ENCODE results near the gene ARHGAP23. TPM values are rescaled to one million over a fixed set of nuclear protein-coding genes. Genes with fewer than 3 reads are reported as not detected.

Gene ARHGAP23
- polyA plus RNA-seq, 1 donor from 2014 or later = 1.6 TPM

- H3K4me3 ChIP-seq (ENCODE audit: low read length) = no peak overlapping the region
- no peaks in the 10 kb centered on the region for H3K36me3 ChIP-seq (ENCODE audit: insufficient read depth, low read length)
- no peaks in the 10 kb centered on the region for H4K20me1 ChIP-seq (ENCODE audit: insufficient read depth)
- no peaks in the 10 kb centered on the region for H3K27me3 ChIP-seq (ENCODE audit: insufficient read depth, low read depth, low read length)
- TF ChIP-seq EP300 (conservative IDR thresholded peaks at IDR 0.05; ENCODE audit: poor library complexity, severe bottlenecking) = no peak
- TF ChIP-seq EZH2 (IDR thresholded peaks at IDR 0.05; ENCODE audit: borderline replicate concordance, insufficient read depth, low read length, poor library complexity, severe bottlenecking) = no peak
- no peak for TF ChIP-seq MXI1 (conservative IDR thresholded peaks at IDR 0.05; ENCODE audit: poor library complexity, severe bottlenecking)
- TF ChIP-seq POLR2AphosphoS5 (IDR thresholded peaks at IDR 0.05) = no peak
- no peak for TF ChIP-seq TAF1 (IDR thresholded peaks at IDR 0.05; ENCODE audit: low read depth)
- TF ChIP-seq RAD21 (conservative IDR thresholded peaks at IDR 0.05) = no peak
- no peak for TF ChIP-seq SMC3 (conservative IDR thresholded peaks at IDR 0.05; ENCODE audit: poor library complexity)
- TF ChIP-seq REST (IDR thresholded peaks at IDR 0.05; ENCODE audit: borderline replicate concordance) = no peak
- TF ChIP-seq CTCF (IDR thresholded peaks at IDR 0.05; ENCODE audit: poor library complexity, severe bottlenecking) = no peak
- no peak overlapping the region for H3K9ac ChIP-seq (ENCODE audit: low read length)
- H3K4me2 ChIP-seq (ENCODE audit: low read length) = no peak overlapping the region
- H3K79me2 ChIP-seq (replicated peaks; ENCODE audit: insufficient read depth, low read length) = no peaks in the 10 kb centered on the region
- H3K27ac ChIP-seq (ENCODE audit: low read length) = no peak overlapping the region
- H2AFZ ChIP-seq (ENCODE audit: low read depth, low read length) = no peak overlapping the region
- H3F3A ChIP-seq (ENCODE audit: insufficient read depth, low read length, poor library complexity, severe bottlenecking) = no peaks in the 10 kb centered on the region
- H3K9me3 ChIP-seq (ENCODE audit: low read length) = no peaks in the 10 kb centered on the region
- no peaks in the 10 kb centered on the region for H3K9me2 ChIP-seq (ENCODE audit: insufficient read depth, low read length)
Observed at GRCh38 chr17:38545531-38546225, 117.4 kb downstream of the ARHGAP23 start.

- Histone ChIP-seq H3K4me2 (ENCODE audit: low read length) (no peak overlapping the region), H3K27me3 (ENCODE audit: insufficient read depth, low read depth, low read length) (no peaks in the 10 kb centered on the region), H3K9ac (ENCODE audit: low read length) (no peak overlapping the region), H3K36me3 (ENCODE audit: insufficient read depth, low read length) (no peaks in the 10 kb centered on the region), H4K20me1 (ENCODE audit: insufficient read depth) (no peaks in the 10 kb centered on the region), H3K9me2 (ENCODE audit: insufficient read depth, low read length) (no peaks in the 10 kb centered on the region), H3K9me3 (ENCODE audit: low read length) (no peaks in the 10 kb centered on the region), H2AFZ (ENCODE audit: low read depth, low read length) (no peak overlapping the region), H3F3A (ENCODE audit: insufficient read depth, low read length, poor library complexity, severe bottlenecking) (no peaks in the 10 kb centered on the region), H3K4me3 (ENCODE audit: low read length) (no peak overlapping the region), H3K79me2 (replicated peaks; ENCODE audit: insufficient read depth, low read length) (no peaks in the 10 kb centered on the region), H3K27ac (ENCODE audit: low read length) (no peak overlapping the region)
- TF ChIP-seq SMC3 (conservative IDR thresholded peaks at IDR 0.05; ENCODE audit: poor library complexity) = no peak
- TF ChIP-seq EZH2 (IDR thresholded peaks at IDR 0.05; ENCODE audit: borderline replicate concordance, insufficient read depth, low read length, poor library complexity, severe bottlenecking) = no peak
- TF ChIP-seq TAF1 (IDR thresholded peaks at IDR 0.05; ENCODE audit: low read depth) = no peak
- no peak for TF ChIP-seq POLR2AphosphoS5 (IDR thresholded peaks at IDR 0.05)
- TF ChIP-seq EP300 (conservative IDR thresholded peaks at IDR 0.05; ENCODE audit: poor library complexity, severe bottlenecking) = no peak
- TF ChIP-seq REST (IDR thresholded peaks at IDR 0.05; ENCODE audit: borderline replicate concordance) = no peak
- TF ChIP-seq MXI1 (conservative IDR thresholded peaks at IDR 0.05; ENCODE audit: poor library complexity, severe bottlenecking) = no peak
Observed at GRCh38 chr17:38546396-38546795, 118.1 kb downstream of the ARHGAP23 start.

Data from neural cell (in vitro differentiated cells).